Measurements from ENCODE around the gene KRTAP5-1.

Gene KRTAP5-1

GRCh38 chr11:1572197-1573076, 12.6 kb downstream of the KRTAP5-1 start, which contains the start of gene DUSP8:
Gene DUSP8, minus strand, starts transcription at chr11:1572271. Its CDS starts 6,445 bp downstream, at chr11:1565826.
- peaks cover 11% of the 10 kb centered on the region for H3K79me1 ChIP-seq (ENCODE audit: low read length)
- H3K27me3 ChIP-seq (ENCODE audit: insufficient read depth, low read length): peaks cover 19% of the 10 kb centered on the region
- peaks cover 9% of the 10 kb centered on the region for H3K79me2 ChIP-seq (ENCODE audit: control insufficient read depth, insufficient read depth, low read length, poor library complexity)
- H3K9ac ChIP-seq (ENCODE audit: low read length): peak within 1 kb of the TSS; percentile 82
- H4K12ac ChIP-seq (ENCODE audit: low read depth, low read length): peak within 1 kb of the TSS; percentile 87
- H2BK12ac ChIP-seq (ENCODE audit: low read length): no peak within 1 kb of the TSS
- peak within 1 kb of the TSS; percentile 78 for H3K4me3 ChIP-seq (ENCODE audit: low read depth, low read length)
- H2AK5ac ChIP-seq (ENCODE audit: low read length): peak within 1 kb of the TSS; percentile 55
- DNase-seq: peak; percentile 59 to 82
- H4K8ac ChIP-seq (ENCODE audit: low read depth, low read length): peak within 1 kb of the TSS; percentile 79
- H2BK120ac ChIP-seq (ENCODE audit: insufficient read depth, low read length, poor library complexity): peak within 1 kb of the TSS; percentile 95
- H2AFZ ChIP-seq (ENCODE audit: insufficient read depth, low read length, poor library complexity): peak within 1 kb of the TSS; percentile 53
- peak within 1 kb of the TSS; percentile 55 for H3K4ac ChIP-seq (ENCODE audit: low read depth, low read length)
- peak within 1 kb of the TSS; percentile 84 for H4K91ac ChIP-seq (ENCODE audit: low read depth, low read length)
- peak within 1 kb of the TSS; percentile 77 for H3K14ac ChIP-seq (ENCODE audit: low read length)
- no peak within 1 kb of the TSS for H2BK5ac ChIP-seq (ENCODE audit: low read depth, low read length, poor library complexity)
- H3K4me2 ChIP-seq (ENCODE audit: low read length): peak within 1 kb of the TSS; percentile 91
- no peak within 1 kb of the TSS for H3K27ac ChIP-seq (ENCODE audit: low read depth, low read length)
- peaks cover 8 to 19% of the 10 kb centered on the region in 2 experiments for H3K4me1 ChIP-seq (ENCODE audit: control insufficient read depth in 1 of 2, insufficient read depth in 2 of 2, low read length in 2 of 2)
- no peaks in the 10 kb centered on the region for H3K9me3 ChIP-seq (ENCODE audit: insufficient read depth, low read depth, low read length)
- peaks cover 3 to 5% of the 10 kb centered on the region in 2 experiments for H3K36me3 ChIP-seq (ENCODE audit: control insufficient read depth in 1 of 2, insufficient read depth in 2 of 2, low read length in 2 of 2)
- no peak within 1 kb of the TSS for H3K23ac ChIP-seq (ENCODE audit: low read length)
- no CpG with 5 or more reads among the region's 124 CpGs for WGBS (ENCODE audit: extremely low coverage, insufficient coverage, insufficient read length)
- peak within 1 kb of the TSS; percentile 80 for H3K18ac ChIP-seq (ENCODE audit: low read length)

- peak overlapping the region; percentile 30 for H2AFZ ChIP-seq (ENCODE audit: insufficient read depth, low read length, poor library complexity)
- H3K23ac ChIP-seq (ENCODE audit: low read length): no peak overlapping the region
- H2BK120ac ChIP-seq (ENCODE audit: insufficient read depth, low read length, poor library complexity): no peak overlapping the region
- H3K18ac ChIP-seq (ENCODE audit: low read length): peak overlapping the region; percentile 80
- peaks cover 19% of the 10 kb centered on the region for H3K27me3 ChIP-seq (ENCODE audit: insufficient read depth, low read length)
- H3K79me1 ChIP-seq (ENCODE audit: low read length): peaks cover 11% of the 10 kb centered on the region
- no peak overlapping the region for H2AK5ac ChIP-seq (ENCODE audit: low read length)
- peak overlapping the region; percentile 55 for H4K8ac ChIP-seq (ENCODE audit: low read depth, low read length)
- H3K9ac ChIP-seq (ENCODE audit: low read length): no peak overlapping the region
- peak overlapping the region; percentile 78 for H3K4me3 ChIP-seq (ENCODE audit: low read depth, low read length)
- peaks cover 3 to 5% of the 10 kb centered on the region in 2 experiments for H3K36me3 ChIP-seq (ENCODE audit: control insufficient read depth in 1 of 2, insufficient read depth in 2 of 2, low read length in 2 of 2)
- no peak overlapping the region for H3K27ac ChIP-seq (ENCODE audit: low read depth, low read length)
- H3K14ac ChIP-seq (ENCODE audit: low read length): peak overlapping the region; percentile 57
- peak overlapping the region; percentile 84 for H4K91ac ChIP-seq (ENCODE audit: low read depth, low read length)
- no peaks in the 10 kb centered on the region for H3K9me3 ChIP-seq (ENCODE audit: insufficient read depth, low read depth, low read length)
- peaks cover 9% of the 10 kb centered on the region for H3K79me2 ChIP-seq (ENCODE audit: control insufficient read depth, insufficient read depth, low read length, poor library complexity)
- no peak overlapping the region for H2BK5ac ChIP-seq (ENCODE audit: low read depth, low read length, poor library complexity)
- H3K4me2 ChIP-seq (ENCODE audit: low read length): peak overlapping the region; percentile 68
- no peak overlapping the region for H3K4ac ChIP-seq (ENCODE audit: low read depth, low read length)
- H3K4me1 ChIP-seq (ENCODE audit: control insufficient read depth in 1 of 2, insufficient read depth in 2 of 2, low read length in 2 of 2): peaks cover 8 to 19% of the 10 kb centered on the region in 2 experiments
- no peak overlapping the region for H2BK12ac ChIP-seq (ENCODE audit: low read length)
- no peak for DNase-seq
- no CpG with 5 or more reads among the region's 91 CpGs for WGBS (ENCODE audit: extremely low coverage, insufficient coverage, insufficient read length)
- no peak overlapping the region for H4K12ac ChIP-seq (ENCODE audit: low read depth, low read length)
Observed at GRCh38 chr11:1571760-1572196, 13.3 kb downstream of the KRTAP5-1 start.

- Histone ChIP-seq H3K36me3 (ENCODE audit: control insufficient read depth in 1 of 2, insufficient read depth in 2 of 2, low read length in 2 of 2) (peaks cover 3 to 5% of the 10 kb centered on the region in 2 experiments), H3K14ac (ENCODE audit: low read length) (peak overlapping the region; percentile 57), H2AFZ (ENCODE audit: insufficient read depth, low read length, poor library complexity) (peak overlapping the region; percentile 30), H3K79me1 (ENCODE audit: low read length) (peaks cover 11% of the 10 kb centered on the region), H2AK5ac (ENCODE audit: low read length) (peak overlapping the region; percentile 55), H2BK120ac (ENCODE audit: insufficient read depth, low read length, poor library complexity) (peak overlapping the region; percentile 48), H4K12ac (ENCODE audit: low read depth, low read length) (peak overlapping the region; percentile 55), H3K4ac (ENCODE audit: low read depth, low read length) (peak overlapping the region; percentile 19), H2BK5ac (ENCODE audit: low read depth, low read length, poor library complexity) (no peak overlapping the region), H4K8ac (ENCODE audit: low read depth, low read length) (peak overlapping the region; percentile 55), H2BK12ac (ENCODE audit: low read length) (no peak overlapping the region), H3K27ac (ENCODE audit: low read depth, low read length) (no peak overlapping the region), H3K9me3 (ENCODE audit: insufficient read depth, low read depth, low read length) (no peaks in the 10 kb centered on the region), H4K91ac (ENCODE audit: low read depth, low read length) (peak overlapping the region; percentile 84), H3K4me1 (ENCODE audit: control insufficient read depth in 1 of 2, insufficient read depth in 2 of 2, low read length in 2 of 2) (peaks cover 8 to 19% of the 10 kb centered on the region in 2 experiments), H3K9ac (ENCODE audit: low read length) (peak overlapping the region; percentile 82), H3K4me2 (ENCODE audit: low read length) (peak overlapping the region; percentile 68), H3K27me3 (ENCODE audit: insufficient read depth, low read length) (peaks cover 19% of the 10 kb centered on the region), H3K4me3 (ENCODE audit: low read depth, low read length) (peak overlapping the region; percentile 78), H3K18ac (ENCODE audit: low read length) (peak overlapping the region; percentile 80), H3K23ac (ENCODE audit: low read length) (no peak overlapping the region), H3K79me2 (ENCODE audit: control insufficient read depth, insufficient read depth, low read length, poor library complexity) (peaks cover 9% of the 10 kb centered on the region)
- no peak for DNase-seq
- no CpG with 5 or more reads among the region's 58 CpGs for WGBS (ENCODE audit: extremely low coverage, insufficient coverage, insufficient read length)
Observed at GRCh38 chr11:1570896-1571759, 14.0 kb downstream of the KRTAP5-1 start.

- Histone ChIP-seq H2BK5ac (ENCODE audit: low read depth, low read length, poor library complexity) (no peak overlapping the region), H3K4me1 (ENCODE audit: control insufficient read depth in 1 of 2, insufficient read depth in 2 of 2, low read length in 2 of 2) (peaks cover 8 to 19% of the 10 kb centered on the region in 2 experiments), H3K27ac (ENCODE audit: low read depth, low read length) (no peak overlapping the region), H3K4me2 (ENCODE audit: low read length) (peak overlapping the region; percentile 68), H3K9me3 (ENCODE audit: insufficient read depth, low read depth, low read length) (no peaks in the 10 kb centered on the region), H2BK120ac (ENCODE audit: insufficient read depth, low read length, poor library complexity) (no peak overlapping the region), H2AK5ac (ENCODE audit: low read length) (no peak overlapping the region), H3K36me3 (ENCODE audit: control insufficient read depth in 1 of 2, insufficient read depth in 2 of 2, low read length in 2 of 2) (peaks cover 7% of the 10 kb centered on the region in 2 experiments), H4K91ac (ENCODE audit: low read depth, low read length) (no peak overlapping the region), H3K23ac (ENCODE audit: low read length) (no peak overlapping the region), H3K4ac (ENCODE audit: low read depth, low read length) (no peak overlapping the region), H4K12ac (ENCODE audit: low read depth, low read length) (no peak overlapping the region), H2AFZ (ENCODE audit: insufficient read depth, low read length, poor library complexity) (no peak overlapping the region), H3K18ac (ENCODE audit: low read length) (peak overlapping the region; percentile 26), H3K9ac (ENCODE audit: low read length) (no peak overlapping the region), H2BK12ac (ENCODE audit: low read length) (no peak overlapping the region), H4K8ac (ENCODE audit: low read depth, low read length) (no peak overlapping the region), H3K79me2 (ENCODE audit: control insufficient read depth, insufficient read depth, low read length, poor library complexity) (peaks cover 9% of the 10 kb centered on the region), H3K27me3 (ENCODE audit: insufficient read depth, low read length) (peaks cover 19% of the 10 kb centered on the region), H3K14ac (ENCODE audit: low read length) (no peak overlapping the region), H3K4me3 (ENCODE audit: low read depth, low read length) (peak overlapping the region; percentile 78), H3K79me1 (ENCODE audit: low read length) (peaks cover 11% of the 10 kb centered on the region)
- no CpG with 5 or more reads among the region's 8 CpGs for WGBS (ENCODE audit: extremely low coverage, insufficient coverage, insufficient read length)
- DNase-seq: no peak
Observed at GRCh38 chr11:1570531-1570895, 14.6 kb downstream of the KRTAP5-1 start.

All from trophoblast cell (in vitro differentiated cells and primary cell).